CD4-positive, alpha-beta T cell treated with Interleukin-15 for 1 hour (primary cell): ENCODE data around the gene CLCF1.

ENCODE experiments used
- DNase-seq: peaks from one replicate; pipeline ENCODE4 v3.0.0-alpha.2; 2020

Gene CLCF1

GRCh38 chr11:67393990-67394389 lies 20.6 kb upstream of the CLCF1 start:
- DNase-seq = no peak

GRCh38 chr11:67393437-67393836 lies 20.0 kb upstream of the CLCF1 start:
- no peak for DNase-seq

- DNase-seq = no peak
Measured at GRCh38 chr11:67392183-67392715, 18.9 kb upstream of the CLCF1 start.

GRCh38 chr11:67391304-67392182 lies 18.1 kb upstream of the CLCF1 start, which contains the start of gene RAD9A:
RAD9A (plus strand) TSS chr11:67391986; CDS start chr11:67392045, 59 bp downstream.
- peak; percentile 92 for DNase-seq

- DNase-seq = no peak
Measured at GRCh38 chr11:67390947-67391303, 17.5 kb upstream of the CLCF1 start.

GRCh38 chr11:67389477-67389876 lies 16.1 kb upstream of the CLCF1 start:
- peak; percentile 53 for DNase-seq

GRCh38 chr11:67387518-67387917 lies 14.1 kb upstream of the CLCF1 start:
- no peak for DNase-seq

GRCh38 chr11:67387069-67387468 lies 13.7 kb upstream of the CLCF1 start:
- DNase-seq = no peak

GRCh38 chr11:67384851-67385366 lies 11.5 kb upstream of the CLCF1 start:
- DNase-seq = no peak

- peak; percentile 84 for DNase-seq
Measured at GRCh38 chr11:67382276-67383136, 9.1 kb upstream of the CLCF1 start.

GRCh38 chr11:67381244-67381972 lies 8.0 kb upstream of the CLCF1 start:
- no peak for DNase-seq

GRCh38 chr11:67379061-67380058 lies 6.0 kb upstream of the CLCF1 start:
- no peak for DNase-seq

- DNase-seq = no peak
Measured at GRCh38 chr11:67378544-67378943, 5.1 kb upstream of the CLCF1 start.

GRCh38 chr11:67376873-67377808 lies 3.7 kb upstream of the CLCF1 start:
- no peak for DNase-seq

GRCh38 chr11:67376063-67376820 lies 2.8 kb upstream of the CLCF1 start:
- DNase-seq = no peak

GRCh38 chr11:67375320-67376055 lies 2.1 kb upstream of the CLCF1 start:
- DNase-seq = no peak

- no peak for DNase-seq
Measured at GRCh38 chr11:67374571-67375281, 1.3 kb upstream of the CLCF1 start.
